Measurements from ENCODE around the gene FABP7.

- no peak for TF ChIP-seq CTCF (IDR thresholded peaks at IDR 0.05)
- TF ChIP-seq POLR2A (IDR thresholded peaks at IDR 0.05), result no peak
These were observed 43.9 kb upstream of the FABP7 start for GRCh38 chr6:122735582-122735981.
